ENCODE results near the gene SLC44A1. TPM values are rescaled to one million over a fixed set of nuclear protein-coding genes. Genes with fewer than 3 reads are reported as not detected.

SLC44A1 gene
- total RNA-seq, 1 donor from 2014 or later = 48.7 TPM

GRCh38 chr9:105245891-105246161 lies 1.4 kb downstream of the SLC44A1 start:
- H3K36me3 Mint-ChIP-seq (ENCODE audit: insufficient read depth) = no peaks in the 10 kb centered on the region
- DNase-seq (ENCODE audit: low spot score, unreplicated experiment) = no peak
- TF ChIP-seq, protein P1, sequence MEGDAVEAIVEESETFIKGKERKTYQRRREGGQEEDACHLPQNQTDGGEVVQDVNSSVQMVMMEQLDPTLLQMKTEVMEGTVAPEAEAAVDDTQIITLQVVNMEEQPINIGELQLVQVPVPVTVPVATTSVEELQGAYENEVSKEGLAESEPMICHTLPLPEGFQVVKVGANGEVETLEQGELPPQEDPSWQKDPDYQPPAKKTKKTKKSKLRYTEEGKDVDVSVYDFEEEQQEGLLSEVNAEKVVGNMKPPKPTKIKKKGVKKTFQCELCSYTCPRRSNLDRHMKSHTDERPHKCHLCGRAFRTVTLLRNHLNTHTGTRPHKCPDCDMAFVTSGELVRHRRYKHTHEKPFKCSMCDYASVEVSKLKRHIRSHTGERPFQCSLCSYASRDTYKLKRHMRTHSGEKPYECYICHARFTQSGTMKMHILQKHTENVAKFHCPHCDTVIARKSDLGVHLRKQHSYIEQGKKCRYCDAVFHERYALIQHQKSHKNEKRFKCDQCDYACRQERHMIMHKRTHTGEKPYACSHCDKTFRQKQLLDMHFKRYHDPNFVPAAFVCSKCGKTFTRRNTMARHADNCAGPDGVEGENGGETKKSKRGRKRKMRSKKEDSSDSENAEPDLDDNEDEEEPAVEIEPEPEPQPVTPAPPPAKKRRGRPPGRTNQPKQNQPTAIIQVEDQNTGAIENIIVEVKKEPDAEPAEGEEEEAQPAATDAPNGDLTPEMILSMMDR (IDR thresholded peaks at IDR 0.05; ENCODE audit: unreplicated experiment) = no peak
- no peaks in the 10 kb centered on the region for H3K9me3 Mint-ChIP-seq (ENCODE audit: low read depth)
- H3K4me1 Mint-ChIP-seq (ENCODE audit: low read depth) = peaks cover 41% of the 10 kb centered on the region
- H3K4me3 Mint-ChIP-seq (ENCODE audit: low read depth) = peak overlapping the region; percentile 92
- H3K27ac Mint-ChIP-seq = peak overlapping the region; percentile 97
- no peaks in the 10 kb centered on the region for H3K27me3 Mint-ChIP-seq

- no peak overlapping the region for H3K27ac Mint-ChIP-seq
- no peaks in the 10 kb centered on the region for H3K27me3 Mint-ChIP-seq
- peaks cover 48% of the 10 kb centered on the region for H3K4me1 Mint-ChIP-seq (ENCODE audit: low read depth)
- no peak for DNase-seq (ENCODE audit: low spot score, unreplicated experiment)
- TF ChIP-seq, protein P1 (IDR thresholded peaks at IDR 0.05; ENCODE audit: unreplicated experiment) = no peak
- H3K36me3 Mint-ChIP-seq (ENCODE audit: insufficient read depth) = no peaks in the 10 kb centered on the region
- no peaks in the 10 kb centered on the region for H3K9me3 Mint-ChIP-seq (ENCODE audit: low read depth)
- H3K4me3 Mint-ChIP-seq (ENCODE audit: low read depth) = peak overlapping the region; percentile 92
Observed at GRCh38 chr9:105246656-105247173, 2.3 kb downstream of the SLC44A1 start.

GRCh38 chr9:105248691-105249090 lies 4.2 kb downstream of the SLC44A1 start:
- no peak overlapping the region for H3K27ac Mint-ChIP-seq
- no peak overlapping the region for H3K4me3 Mint-ChIP-seq (ENCODE audit: low read depth)
- H3K36me3 Mint-ChIP-seq (ENCODE audit: insufficient read depth) = no peaks in the 10 kb centered on the region
- DNase-seq (ENCODE audit: low spot score, unreplicated experiment) = no peak
- H3K9me3 Mint-ChIP-seq (ENCODE audit: low read depth) = no peaks in the 10 kb centered on the region
- H3K27me3 Mint-ChIP-seq = no peaks in the 10 kb centered on the region
- TF ChIP-seq, protein P1 (IDR thresholded peaks at IDR 0.05; ENCODE audit: unreplicated experiment) = no peak
- peaks cover 41% of the 10 kb centered on the region for H3K4me1 Mint-ChIP-seq (ENCODE audit: low read depth)

DNA sequence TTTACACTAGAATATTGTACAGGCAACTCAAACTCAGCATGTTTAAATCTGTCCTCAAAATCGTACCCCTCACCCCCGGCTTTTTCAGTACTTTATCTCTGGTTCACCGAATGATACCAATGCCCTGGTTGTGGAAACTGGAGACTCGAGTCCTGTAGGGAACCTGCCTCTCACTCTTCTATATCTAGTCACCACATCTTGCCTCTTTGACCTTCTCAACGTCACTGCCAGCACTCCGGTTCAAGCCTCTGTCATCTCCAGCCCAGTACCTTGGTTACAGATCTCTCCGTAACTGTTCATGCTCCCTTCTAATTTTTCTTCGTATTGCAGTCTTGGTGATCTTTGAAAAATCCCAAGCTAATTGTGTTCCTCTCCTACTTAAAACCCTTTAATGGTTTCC lies 6.7 kb downstream of the SLC44A1 start:
- Mint-ChIP-seq H3K27me3 (no peaks in the 10 kb centered on the region), H3K36me3 (ENCODE audit: insufficient read depth) (no peaks in the 10 kb centered on the region), H3K9me3 (ENCODE audit: low read depth) (no peaks in the 10 kb centered on the region), H3K4me3 (ENCODE audit: low read depth) (no peak overlapping the region), H3K27ac (peak overlapping the region; percentile 8), H3K4me1 (ENCODE audit: low read depth) (peaks cover 44% of the 10 kb centered on the region)
- TF ChIP-seq, protein P1 (IDR thresholded peaks at IDR 0.05; ENCODE audit: unreplicated experiment) = no peak
- no peak for DNase-seq (ENCODE audit: low spot score, unreplicated experiment)

DNA sequence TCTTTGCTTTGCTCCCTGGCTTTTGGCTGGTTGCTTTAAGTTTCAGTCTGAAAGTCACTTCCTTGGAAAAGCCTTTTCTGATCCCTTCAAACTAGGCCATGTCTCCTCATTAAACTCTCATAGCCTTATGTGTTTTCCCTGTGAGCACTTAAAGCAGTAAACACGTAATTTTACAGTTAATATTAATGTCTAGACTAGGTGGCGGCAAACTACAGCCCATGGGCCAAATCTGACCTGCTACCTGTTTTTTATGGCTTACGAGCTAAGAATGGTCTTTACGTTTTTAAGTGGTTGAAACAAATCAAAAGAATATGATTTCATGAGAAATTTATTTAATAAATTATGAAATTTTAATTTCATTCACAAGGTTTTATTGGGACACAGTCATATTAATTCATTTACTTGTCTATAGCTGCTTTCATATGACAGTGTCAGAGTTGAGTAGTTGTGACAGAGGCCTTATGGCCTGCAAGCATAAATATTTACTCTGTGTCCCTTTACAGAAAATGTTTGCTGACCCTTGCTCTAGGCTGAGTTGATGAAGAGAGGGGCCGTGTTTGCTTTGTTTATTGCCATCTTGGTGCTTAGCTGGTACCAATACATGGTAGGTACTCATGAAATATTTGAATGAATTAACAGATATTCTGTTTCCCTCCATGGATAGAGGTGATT lies 7.4 kb downstream of the SLC44A1 start:
- Mint-ChIP-seq H3K4me3 (ENCODE audit: low read depth) (no peak overlapping the region), H3K27me3 (no peaks in the 10 kb centered on the region), H3K27ac (no peak overlapping the region), H3K4me1 (ENCODE audit: low read depth) (peaks cover 36% of the 10 kb centered on the region), H3K9me3 (ENCODE audit: low read depth) (no peaks in the 10 kb centered on the region), H3K36me3 (ENCODE audit: insufficient read depth) (no peaks in the 10 kb centered on the region)
- TF ChIP-seq, protein P1 (IDR thresholded peaks at IDR 0.05; ENCODE audit: unreplicated experiment) = no peak
- no peak for DNase-seq (ENCODE audit: low spot score, unreplicated experiment)
